Astrocyte (in vitro differentiated cells and primary cell): ENCODE results near the gene RAD51B.

Experiments
- CTCF ChIP-seq: IDR thresholded peaks from 2 replicates; pipeline ENCODE4 v1.5.1; 2011; ENCODE audit warnings: low read depth, mild to moderate bottlenecking, inconsistent platforms, low read length, moderate library complexity; ENCODE audit not compliant: insufficient read depth
- EZH2 ChIP-seq: IDR thresholded peaks from 2 replicates; pipeline ENCODE4 v1.6.1; 2012; ENCODE audit warnings: mild to moderate bottlenecking, low read length, inconsistent platforms; ENCODE audit not compliant: insufficient read depth

GRCh38 chr14:68199554-68200151 lies 380.1 kb downstream of the RAD51B start:
- no peak for TF ChIP-seq EZH2
- no peak for TF ChIP-seq CTCF
